ENCODE measurements around the gene KRTAP10-6.
"Not testable (repeated sequence)": the region's sequence is repeated elsewhere in the genome, so short reads cannot be mapped to it uniquely, and the experiment has no call there.

The KRTAP10-6 gene

DNA sequence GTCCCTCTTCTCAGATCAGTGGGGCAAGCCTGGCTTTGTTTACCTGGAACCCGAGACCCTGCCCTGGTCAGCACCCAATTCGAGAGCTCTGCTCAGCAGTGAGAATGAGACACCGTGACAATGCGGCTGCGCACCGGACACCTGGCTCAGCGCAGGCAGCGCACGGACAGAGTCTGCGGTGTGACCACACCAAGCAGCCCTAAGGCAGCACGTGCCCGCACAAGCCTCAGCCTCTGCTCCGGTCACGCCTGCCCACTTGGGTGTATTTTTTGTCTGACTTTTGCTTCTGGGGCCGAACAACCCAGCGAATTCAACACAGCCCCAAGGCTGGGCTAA, 24.3 kb upstream of the KRTAP10-6 start:
- no peak for DNase-seq

DNA sequence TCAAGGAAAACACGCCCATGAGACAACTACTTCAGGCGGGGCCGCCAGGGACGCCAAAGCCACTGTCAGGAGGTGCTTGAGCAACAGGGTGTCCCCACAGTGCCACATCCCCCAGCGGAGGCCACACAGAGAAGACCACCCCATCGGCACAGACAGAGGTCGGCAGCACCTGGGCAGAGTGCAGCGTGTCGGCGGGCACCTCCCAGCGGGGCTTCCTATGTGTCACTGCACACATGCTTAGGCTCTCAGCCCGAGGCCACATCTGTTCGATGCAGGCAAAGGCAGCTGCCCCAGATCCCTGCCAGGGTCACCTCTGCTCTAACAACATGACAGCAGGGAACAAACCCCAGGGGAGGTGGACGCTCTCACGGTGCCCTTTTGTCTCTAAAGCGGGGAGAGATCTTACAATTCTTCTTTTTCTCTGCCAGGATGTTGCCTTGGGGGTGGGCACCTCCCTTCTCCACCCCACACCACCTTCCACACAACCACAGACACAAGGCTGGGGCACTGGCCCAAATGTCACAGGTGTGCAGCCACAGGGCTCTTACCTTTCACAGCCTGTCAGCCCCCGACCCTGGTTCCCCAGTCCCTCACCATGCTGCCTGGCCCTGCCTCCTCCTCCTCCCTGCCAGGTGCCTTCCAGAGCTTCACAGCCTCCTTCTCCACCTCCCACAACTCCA, 23.7 kb upstream of the KRTAP10-6 start:
- DNase-seq = no peak

DNA sequence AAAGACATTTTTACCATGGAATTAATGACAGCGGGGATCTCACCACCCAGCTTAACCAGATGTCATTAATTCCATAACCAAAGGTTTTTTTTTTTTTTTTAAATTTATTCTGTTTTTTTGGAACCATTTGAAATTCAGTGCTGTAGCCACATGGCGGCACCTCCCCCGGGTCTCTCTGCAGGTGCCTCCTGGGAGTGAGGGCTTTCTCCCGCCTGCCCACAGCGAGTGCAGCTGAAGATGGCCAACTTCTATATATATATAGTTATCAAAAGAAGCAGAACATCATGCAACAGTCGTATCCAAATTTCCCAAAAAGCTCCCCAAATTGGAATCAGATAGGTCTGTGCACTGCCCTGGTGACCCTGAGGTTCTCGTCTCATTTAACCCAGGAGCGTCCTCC, 23.2 kb upstream of the KRTAP10-6 start:
- no peak for DNase-seq

DNA sequence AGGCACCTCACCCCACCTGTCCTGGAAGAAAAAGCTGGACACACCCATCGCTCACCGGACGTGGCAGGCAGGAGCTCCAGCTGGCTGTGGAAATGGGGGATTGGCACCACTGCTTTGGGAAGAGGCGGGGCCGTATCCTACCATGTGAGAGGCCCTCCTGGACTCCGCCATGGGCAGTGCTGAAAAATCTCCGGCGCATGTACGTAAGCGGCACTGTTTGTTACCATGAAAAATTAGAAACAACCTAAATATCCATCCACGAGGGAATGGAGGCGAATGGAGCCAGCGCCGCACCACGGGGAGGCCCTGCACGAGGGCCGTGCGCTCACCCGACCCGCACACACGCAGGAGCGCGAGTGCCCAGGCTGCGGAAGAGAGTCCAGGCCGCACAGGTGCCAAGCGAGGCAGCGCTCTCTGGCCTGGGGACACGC, 22.7 kb upstream of the KRTAP10-6 start:
- DNase-seq = no peak

DNA sequence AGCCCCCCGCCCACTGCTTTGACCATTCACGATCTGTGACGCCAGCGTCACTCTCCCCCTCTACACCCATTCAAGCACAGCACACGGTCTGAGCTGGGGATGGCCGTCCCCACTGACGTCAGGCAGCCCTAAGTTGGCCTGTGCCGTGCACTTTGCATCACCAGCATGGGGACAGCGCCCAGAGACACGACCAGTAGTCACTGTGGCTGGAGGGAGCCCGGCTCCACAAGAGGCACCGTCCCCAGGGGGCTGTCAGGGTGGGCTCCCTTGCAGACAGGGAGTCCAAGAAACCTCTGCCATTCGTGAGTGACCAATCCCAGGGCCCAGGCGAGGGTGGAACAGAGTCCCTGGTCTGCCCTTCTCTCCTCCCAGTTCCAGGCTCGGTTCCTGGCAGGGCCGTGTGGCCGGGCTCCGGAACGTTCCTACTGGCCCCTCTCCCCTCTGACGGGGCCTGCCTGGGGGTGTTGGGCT, 21.9 kb upstream of the KRTAP10-6 start:
- no peak for DNase-seq

DNA sequence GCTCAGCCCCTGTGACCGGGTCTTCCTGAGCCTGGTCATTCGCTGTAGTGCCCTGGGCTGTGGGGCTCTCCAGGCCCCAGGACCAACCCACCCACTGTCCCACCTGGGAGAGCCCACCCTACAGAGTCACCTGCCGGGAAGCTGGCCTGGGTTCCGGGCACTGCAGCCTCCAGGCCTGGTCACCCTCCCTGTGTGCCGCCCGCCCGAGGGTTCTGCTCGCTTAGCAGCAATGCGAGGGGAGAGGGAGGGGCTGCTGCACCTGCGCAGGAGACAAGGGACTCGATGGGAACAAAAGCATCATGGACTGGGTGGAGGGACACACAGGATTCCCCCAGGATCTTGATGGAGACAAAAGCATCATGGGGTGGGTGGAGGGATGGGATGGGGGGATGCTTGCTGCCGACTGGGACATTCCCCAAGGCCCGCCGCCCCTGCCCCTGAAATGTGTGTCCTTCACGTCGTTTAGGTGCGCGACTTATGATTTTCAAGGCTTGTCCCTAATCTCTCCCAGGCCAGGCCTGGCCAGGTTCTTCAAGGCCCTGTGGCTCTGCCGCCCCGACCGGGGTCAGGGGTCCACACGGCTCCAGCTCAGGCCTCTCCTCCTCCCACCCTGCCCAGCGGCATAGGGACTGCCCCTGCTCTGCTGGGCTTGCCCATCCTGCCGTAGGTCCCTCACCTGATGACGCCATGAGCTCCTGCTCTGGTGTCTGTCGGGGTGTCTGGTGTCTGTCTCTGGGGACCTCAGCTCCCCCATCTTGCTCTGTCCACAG, 21.3 kb upstream of the KRTAP10-6 start:
- no peak for DNase-seq

DNA sequence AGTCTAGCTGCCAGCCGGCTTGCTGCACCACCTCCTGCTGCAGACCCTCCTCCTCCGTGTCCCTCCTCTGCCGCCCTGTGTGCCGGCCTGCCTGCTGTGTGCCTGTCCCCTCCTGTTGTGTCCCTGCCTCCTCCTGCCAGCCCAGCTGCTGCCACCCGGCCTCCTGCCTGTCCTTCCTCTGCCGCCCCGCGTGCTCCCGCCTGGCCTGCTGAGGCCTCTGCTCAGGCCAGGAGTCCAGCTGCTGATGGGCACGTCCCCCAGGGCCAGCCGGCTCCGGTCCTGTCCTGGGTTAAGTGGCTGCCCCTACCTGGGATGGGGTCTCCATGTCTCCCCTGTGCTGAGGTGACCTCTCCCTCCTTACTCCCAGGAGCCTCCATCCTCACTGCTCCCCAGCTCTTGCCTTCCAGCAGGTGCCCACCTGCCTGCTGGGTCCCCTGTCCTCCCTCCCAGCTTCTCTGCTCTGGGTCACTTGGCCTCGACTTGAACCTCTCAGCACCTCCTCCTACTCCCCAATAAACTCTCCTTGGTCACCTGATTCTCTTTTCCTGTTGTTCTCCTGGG, 20.4 kb upstream of the KRTAP10-6 start:
- DNase-seq = no peak

DNA sequence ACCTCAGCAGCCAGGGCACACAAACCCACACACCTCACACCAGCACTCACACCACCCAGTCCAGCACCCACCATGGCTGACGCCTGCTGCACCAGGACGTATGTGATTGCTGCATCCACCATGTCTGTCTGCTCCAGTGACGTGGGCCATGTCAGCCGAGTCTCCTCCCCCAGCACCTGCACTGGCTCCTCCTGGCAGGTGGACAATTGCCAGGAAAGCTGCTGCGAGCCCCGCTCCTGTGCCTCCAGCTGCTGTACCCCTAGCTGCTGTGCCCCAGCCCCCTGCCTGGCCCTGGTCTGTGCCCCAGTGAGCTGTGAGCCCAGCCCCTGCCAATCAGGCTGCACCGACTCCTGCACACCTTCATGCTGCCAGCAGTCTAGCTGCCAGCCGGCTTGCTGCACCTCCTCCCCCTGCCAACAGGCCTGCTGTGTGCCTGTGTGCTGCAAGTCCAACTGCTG, 19.8 kb upstream of the KRTAP10-6 start, which contains the start of gene KRTAP10-8:
Gene KRTAP10-8, plus strand, starts transcription at position 51 of the 458 bp plus-strand sequence. Its CDS starts 22 bp downstream, at position 73.
- DNase-seq = no peak

DNA sequence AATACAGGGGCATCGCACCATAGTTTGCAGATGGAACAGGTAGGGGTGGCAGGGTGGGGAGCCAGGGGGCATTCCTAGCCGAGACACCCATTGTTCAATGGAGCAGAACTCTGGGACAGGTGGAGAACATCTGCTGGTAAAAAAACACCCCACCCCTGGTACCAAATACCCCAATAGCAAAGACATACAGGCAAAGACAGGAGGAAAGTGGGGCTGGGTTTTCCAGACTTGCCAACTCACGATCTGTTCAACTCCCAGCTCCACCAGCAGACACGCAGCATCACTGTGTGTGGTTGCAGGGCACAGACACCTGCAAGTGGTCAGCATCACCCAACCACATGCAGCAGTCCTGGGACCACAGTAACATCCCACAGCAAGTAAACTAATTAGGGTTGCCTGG, 19.2 kb upstream of the KRTAP10-6 start:
- no peak for DNase-seq

DNA sequence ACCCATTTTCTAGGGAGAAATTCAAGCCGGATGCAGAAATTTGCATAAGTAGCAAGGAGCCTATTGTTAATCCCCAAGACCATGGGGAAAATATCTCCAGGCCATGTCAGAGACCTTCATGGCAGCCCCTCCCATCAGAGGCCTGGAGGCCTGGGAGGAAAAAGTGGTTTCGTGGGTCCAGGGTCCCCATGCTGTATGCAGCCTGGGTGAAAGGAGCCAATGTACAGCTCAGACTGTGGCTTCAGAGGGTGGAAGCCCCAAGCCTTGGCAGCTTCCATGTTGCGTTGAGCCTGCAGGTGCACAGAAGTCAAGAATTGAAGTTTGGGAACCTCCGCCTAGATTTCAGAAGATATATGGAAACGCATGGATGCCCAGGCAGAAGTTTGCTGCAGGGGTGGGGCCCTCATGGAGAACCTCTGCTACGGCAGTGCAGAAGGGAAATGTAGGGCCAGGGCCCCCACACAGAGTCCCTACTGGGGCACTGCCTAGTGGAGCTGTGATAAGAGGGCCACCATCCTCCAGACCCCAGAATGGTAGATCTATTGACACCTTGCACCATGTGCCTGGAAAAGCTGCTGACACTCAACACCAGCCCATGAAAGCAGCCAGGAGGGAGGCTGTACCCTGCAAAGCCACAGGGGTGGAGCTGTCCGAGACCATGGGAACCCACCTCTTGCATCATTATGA, 18.0 kb upstream of the KRTAP10-6 start:
- DNase-seq = not testable (repeated sequence)

DNA sequence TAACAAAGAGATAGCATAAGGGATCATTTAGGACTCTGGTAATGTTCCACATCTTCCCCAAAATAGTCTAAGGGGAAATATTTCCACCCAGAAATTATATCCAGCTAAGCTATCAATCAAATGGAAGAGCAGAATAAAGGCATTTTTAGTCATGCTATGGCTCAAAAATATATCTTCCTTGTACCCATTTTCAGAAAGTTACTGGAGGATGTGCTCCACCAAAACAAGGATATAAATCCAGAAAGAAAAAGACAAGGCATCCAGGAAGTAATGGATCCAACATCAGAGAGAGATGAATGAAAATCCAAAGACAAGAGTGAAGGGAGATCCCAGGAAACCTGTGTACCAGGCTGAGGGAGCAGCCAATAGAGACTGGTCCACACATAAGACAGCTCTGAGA, 16.9 kb upstream of the KRTAP10-6 start:
- DNase-seq = no peak

DNA sequence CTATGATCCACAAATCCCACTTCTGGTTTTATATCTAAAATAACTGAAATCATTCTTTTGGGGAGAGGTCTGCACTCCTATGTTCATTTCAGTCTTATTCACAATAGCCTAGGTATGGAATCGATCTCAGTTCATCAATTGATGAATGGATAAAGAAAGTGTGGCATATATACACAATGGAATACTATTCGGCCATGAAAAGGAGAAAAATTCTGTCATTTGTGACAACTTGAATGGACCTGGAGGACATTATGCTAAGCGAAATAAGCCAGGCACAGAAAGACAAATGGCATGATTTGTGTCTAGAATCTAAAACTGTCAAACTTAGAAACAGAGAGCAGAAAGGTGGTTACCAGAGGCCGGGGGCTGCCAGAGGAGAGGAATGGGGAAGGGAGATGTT, 14.2 kb upstream of the KRTAP10-6 start:
- DNase-seq = no peak

DNA sequence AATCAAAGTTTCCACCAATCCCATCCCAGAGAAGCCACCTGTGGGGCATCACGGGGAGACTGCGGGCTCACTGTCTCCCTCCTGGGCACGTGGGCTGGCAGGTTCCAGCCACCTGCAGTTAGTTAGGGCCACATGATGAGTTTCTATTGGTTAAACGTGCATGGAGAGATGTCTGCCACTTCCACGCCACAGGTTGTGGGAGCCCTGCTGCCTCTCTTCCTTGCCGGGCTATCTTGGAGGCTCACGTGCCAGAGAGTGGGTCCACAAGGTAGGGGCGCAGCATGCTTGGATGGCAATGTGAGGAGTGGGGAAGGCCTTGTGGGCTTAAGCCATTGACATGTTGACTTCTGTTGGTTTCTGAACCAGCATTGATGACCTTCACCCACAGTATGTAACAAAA, 11.6 kb upstream of the KRTAP10-6 start:
- no peak for DNase-seq

DNA sequence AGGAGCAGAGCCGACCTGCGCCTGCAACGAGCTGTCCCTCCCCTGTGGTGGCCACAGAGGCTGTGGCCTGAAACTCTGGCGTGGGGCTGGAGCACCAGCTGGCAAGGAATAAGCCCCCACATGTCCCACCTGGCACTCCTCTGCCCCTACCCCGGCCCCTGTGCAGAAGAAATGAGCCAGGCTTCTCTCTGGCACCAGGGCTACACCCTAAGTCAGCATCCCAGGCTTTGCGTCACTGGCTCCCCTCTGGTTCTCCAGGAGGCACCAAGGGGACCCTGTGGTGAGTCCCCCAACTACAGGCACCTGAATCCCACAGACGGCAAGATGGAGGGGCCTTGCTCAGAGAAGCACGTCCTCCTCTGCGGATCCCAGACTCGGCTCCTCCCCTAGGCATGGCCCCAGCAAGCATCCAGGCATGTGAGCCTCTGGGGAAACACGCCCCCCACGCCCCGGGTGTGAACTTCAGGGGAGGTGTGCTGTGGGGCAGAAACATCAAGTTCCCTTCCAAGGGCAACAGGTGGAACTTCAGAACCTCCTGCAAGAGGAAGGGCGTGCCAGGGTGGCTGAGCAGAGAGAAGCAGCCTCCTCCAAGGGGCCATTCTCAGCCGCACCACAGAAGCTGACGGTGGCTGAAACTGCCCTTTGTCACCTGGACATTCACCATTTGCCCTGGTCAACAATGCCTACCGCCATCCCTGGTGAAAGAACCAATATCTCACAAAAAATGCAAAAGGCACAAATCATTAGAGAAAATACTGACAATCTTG, 11.0 kb upstream of the KRTAP10-6 start:
- no peak for DNase-seq

DNA sequence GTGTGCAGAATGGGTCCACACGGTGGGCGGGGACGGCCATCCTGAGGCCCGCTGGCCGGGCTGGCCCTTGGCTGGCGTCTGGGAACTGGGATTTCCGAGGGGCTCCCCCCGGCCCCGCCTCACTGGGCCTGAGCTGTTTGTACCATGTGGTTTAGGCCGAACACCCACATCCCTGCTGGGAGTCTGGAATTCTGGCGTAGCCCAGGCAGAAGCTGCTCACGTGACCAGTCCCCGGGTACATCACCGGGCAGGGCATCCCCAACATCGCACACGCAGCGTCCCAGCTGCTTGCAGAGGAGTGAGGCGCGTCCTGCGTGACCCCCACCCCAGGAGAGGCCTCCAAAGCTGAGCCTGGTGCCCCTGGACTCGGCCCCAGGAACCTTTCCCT, 10.2 kb upstream of the KRTAP10-6 start:
- DNase-seq = no peak

DNA sequence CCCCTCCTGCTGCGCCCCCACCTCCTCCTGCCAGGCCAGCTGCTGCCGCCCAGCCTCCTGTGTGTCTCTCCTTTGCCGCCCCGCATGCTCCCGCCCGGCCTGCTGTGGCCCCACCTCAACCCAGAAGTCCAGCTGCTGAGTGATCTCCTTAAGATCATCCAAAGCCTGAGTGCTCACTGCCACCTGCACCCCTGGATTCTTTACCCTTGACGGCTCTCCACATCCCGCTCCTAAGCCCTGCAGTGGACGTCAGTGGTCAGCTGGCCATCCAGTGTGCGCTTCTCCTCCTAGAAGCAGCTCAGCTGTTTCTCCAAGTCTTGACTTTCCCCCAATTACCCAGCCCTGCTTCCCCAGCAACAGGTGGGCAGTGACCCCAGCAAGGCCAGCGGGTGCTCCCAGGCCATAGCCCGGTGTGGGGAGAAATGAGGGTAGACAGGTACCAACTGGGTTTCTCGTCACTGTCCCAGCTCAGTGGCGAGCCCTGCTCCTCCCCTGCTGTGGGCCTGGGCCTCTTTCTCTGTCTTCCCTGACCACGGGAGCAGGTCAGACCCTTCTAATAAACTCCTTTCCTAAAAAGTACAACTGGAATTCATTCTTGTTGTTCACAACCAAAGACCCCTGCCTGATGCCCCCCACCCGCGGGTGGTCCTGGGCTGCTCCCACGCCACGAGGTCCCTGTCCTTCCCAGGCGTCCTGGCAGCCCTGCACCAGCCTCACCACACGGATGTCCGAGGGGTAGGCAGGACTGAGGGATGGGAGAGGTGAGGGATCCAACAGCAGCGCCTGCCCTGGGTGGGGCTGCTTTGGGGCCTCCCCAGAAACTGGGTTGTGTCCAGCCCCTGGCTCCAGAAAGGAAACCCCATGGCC, 9.5 kb upstream of the KRTAP10-6 start:
- no peak for DNase-seq

DNA sequence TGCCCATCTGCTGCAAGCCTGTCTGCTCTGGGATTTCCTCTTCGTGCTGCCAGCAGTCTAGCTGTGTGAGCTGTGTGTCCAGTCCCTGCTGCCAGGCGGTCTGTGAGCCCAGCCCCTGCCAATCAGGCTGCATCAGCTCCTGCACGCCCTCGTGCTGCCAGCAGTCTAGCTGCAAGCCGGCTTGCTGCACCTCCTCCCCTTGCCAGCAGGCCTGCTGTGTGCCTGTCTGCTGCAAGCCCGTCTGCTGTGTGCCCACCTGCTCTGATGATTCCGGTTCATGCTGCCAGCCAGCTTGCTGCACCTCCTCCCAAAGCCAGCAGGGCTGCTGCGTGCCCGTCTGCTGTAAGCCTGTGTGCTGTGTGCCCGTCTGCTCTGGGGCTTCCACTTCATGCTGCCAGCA, 8.8 kb upstream of the KRTAP10-6 start:
- not testable (repeated sequence) for DNase-seq

DNA sequence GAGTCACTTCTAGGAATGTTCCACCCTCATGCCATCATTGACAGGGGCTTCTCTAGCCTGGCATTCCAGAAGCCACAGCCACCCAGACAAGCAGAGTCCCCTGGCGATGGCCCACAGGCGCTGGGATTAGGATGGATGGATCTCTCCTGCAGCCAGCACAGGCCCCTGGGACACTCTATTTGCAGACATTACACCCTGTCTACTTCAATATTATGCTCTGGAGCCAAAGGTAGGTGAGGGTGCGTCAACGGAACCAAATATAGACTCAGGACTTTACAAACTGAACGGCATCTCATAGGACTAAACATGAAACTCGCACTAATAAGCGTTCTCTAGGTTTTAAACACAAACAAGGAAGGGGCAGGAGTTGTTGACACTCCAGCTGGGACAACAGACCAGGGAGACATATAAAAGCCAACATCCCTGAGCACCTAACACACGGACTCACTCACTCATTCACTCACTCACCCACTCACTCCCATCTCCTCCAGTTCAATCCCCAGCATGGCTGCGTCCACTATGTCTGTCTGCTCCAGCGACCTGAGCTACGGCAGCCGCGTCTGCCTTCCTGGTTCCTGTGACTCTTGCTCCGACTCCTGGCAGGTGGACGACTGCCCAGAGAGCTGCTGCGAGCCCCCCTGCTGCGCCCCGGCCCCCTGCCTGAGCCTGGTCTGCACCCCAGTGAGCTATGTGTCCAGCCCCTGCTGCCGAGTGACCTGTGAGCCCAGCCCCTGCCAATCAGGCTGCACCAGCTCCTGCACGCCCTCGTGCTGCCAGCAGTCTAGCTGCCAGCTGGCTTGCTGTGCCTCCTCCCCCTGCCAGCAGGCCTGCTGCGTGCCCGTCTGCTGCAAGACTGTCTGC, 8.0 kb upstream of the KRTAP10-6 start, which contains the start of gene KRTAP10-7:
Gene KRTAP10-7, plus strand, starts transcription at position 480 of the 861 bp plus-strand sequence. Its CDS starts 25 bp downstream, at position 505.
- DNase-seq = not testable (repeated sequence)

DNA sequence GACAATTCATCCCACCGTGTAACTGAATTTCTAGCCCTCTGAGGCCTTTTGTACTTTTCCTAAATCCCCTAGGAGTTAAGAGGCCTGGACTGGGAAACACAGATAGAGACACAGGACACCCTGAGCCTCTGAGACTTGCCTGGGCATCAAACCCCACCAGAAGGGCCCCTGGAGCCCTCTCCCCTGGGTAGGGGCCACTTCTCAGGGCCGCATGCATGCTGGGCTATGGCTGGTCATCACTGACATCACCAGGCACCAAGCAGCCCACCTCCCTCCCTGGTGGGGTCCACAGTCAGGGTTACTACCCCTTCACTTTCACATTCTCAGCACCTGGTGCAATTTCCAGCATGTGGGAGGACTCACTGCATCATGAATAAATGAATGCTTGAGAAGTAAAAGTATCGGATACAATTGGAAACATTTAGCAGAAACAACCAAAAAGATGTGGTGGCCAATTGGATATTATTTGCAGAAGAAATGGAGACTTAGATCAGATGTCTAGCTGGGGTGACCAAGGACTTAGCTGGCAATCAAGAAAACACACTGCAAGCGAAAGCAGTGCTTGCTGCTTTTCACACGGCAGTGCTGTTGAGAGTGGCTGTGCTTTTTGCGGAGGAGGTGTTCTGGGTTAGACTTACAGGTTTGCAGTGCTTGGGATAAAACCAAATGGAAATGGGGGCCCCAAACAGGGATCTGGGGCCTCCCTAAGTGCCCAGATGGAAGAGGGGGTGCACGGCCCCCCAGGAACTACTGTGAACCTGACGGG, 7.1 kb upstream of the KRTAP10-6 start:
- DNase-seq = no peak

DNA sequence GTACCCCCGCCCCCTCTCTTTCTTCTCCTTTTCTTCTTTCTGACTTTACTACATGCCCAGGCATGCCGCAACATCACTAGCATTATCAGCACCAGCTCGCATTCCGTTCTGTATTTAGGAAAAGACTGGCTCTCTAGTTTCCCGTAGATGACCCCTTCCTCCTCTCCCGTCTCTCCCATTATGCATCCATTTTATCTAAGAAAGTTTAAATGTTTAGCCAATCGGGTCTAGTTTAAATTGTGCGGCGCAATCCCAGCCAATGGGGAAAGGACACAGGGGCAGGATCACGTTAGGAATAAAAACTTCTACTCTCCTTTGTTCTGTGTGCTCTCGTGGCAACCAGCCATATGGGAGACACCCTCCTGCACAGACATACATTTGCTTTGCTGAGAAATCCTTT, 5.8 kb upstream of the KRTAP10-6 start:
- DNase-seq = no peak
